Coronary artery (tissue), 2 donors: Measurements from ENCODE around the gene MARCHF9.

ENCODE experiments used
- DNase-seq: peaks from one replicate; pipeline ENCODE4 v3.0.0-alpha.2; 2017; ENCODE audit warnings: low spot score
- H3K27ac ChIP-seq, 2 donors: fragments of 200-600 bp; sonication (generic); one replicate each; pipeline ENCODE4 v1.5.1; 2016 to 2019
- H3K4me3 ChIP-seq: fragments of 200-600 bp; sonication (generic); 2 replicates; pipeline ENCODE4 v1.5.1; 2016; ENCODE audit warnings: mild to moderate bottlenecking, moderate library complexity
- TF ChIP-seq, protein P1 (sequence below): fragments of 200-600 bp; sonication (generic); IDR thresholded peaks from one replicate; pipeline ENCODE4 v1.5.1; 2019; ENCODE audit warnings: antibody characterized with exemption

The MARCHF9 gene

DNA sequence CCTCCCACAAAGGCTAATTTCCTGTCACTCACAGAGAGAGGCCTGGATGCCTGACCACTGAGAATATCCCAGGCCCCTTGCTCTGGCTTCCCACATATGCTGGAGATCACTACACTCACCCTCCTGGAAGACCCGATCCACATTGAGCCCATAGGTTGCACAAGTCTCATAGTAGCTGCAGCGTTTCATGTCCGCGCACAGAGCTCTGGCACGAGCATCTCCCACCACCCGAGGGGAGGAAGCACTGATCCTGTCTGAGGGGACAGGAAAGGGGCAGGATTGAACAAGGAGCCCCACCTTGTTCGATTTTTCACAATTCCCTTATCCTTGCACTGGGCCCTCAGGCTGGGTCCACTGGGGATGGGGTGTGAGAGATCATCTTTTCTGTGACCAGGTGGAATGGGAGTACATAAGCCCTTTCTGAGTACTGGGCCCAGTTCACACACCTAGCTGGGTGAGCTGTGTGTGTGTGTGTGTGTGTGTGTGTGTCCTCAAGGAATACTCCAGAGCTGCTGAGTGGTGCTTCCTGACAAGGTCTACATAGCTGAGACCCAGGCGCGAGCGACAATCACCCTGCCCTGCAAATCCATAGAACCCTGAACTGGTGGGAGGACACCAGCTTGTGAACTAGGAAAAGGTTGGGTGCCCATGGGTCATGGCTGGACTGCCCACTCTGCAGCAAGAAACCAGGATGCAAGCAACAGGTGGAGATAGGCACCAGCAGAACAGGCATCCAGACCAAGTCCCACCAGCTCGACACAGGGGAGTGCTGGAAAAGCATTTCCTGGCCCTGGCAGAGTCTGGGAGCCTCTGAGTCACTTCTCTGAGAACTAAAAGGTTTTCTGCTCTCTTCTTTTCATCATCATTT is 21.9 kb upstream of the MARCHF9 start:
- DNase-seq = no peak
- Histone ChIP-seq H3K27ac (no peak overlapping the region), H3K4me3 (no peak overlapping the region)
- TF ChIP-seq, protein P1, sequence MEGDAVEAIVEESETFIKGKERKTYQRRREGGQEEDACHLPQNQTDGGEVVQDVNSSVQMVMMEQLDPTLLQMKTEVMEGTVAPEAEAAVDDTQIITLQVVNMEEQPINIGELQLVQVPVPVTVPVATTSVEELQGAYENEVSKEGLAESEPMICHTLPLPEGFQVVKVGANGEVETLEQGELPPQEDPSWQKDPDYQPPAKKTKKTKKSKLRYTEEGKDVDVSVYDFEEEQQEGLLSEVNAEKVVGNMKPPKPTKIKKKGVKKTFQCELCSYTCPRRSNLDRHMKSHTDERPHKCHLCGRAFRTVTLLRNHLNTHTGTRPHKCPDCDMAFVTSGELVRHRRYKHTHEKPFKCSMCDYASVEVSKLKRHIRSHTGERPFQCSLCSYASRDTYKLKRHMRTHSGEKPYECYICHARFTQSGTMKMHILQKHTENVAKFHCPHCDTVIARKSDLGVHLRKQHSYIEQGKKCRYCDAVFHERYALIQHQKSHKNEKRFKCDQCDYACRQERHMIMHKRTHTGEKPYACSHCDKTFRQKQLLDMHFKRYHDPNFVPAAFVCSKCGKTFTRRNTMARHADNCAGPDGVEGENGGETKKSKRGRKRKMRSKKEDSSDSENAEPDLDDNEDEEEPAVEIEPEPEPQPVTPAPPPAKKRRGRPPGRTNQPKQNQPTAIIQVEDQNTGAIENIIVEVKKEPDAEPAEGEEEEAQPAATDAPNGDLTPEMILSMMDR = no peak

DNA sequence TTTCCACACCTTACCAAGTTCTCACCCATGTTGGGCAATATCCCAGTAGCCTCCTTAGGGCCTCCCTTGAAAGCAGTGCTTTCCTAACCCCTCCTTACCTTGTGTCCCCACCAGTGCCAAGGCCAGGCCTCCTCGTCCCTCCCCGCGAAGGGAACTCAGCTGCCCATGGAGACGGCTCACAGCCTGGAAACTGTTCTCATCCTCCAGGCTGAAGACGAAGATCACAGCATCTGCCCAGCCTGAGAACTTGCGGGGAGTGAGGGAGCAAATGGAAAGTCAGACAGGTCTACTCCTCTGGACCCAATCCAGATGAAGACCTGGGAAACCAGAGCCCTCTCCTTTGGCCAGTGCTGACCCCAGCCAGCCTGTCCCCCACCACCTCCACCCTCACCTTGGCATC is 21.0 kb upstream of the MARCHF9 start:
- H3K4me3 ChIP-seq = no peak overlapping the region
- DNase-seq = no peak
- H3K27ac ChIP-seq = no peak overlapping the region
- TF ChIP-seq, protein P1 = no peak

DNA sequence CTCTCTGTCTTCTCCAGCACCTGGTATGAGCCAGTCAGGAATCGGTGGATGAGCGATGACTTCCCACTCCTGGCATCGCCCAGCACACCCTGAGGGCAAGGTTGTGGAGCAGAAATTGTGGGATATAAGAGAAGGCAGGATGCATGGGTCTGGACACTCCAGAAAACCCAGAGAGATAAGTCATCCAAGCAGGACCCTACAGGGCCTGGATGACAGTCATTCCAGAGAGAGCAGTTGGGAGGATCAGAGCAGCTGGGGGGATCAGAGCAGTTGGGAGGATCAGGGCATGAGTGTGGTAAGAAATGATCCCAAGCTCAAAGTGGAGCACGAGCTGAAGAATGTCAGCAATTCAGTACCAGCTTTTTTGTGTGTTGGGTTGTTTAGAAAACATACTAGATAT is 20.3 kb upstream of the MARCHF9 start:
- no peak for DNase-seq
- TF ChIP-seq, protein P1 = no peak
- no peak overlapping the region for H3K27ac ChIP-seq
- H3K4me3 ChIP-seq = no peak overlapping the region

DNA sequence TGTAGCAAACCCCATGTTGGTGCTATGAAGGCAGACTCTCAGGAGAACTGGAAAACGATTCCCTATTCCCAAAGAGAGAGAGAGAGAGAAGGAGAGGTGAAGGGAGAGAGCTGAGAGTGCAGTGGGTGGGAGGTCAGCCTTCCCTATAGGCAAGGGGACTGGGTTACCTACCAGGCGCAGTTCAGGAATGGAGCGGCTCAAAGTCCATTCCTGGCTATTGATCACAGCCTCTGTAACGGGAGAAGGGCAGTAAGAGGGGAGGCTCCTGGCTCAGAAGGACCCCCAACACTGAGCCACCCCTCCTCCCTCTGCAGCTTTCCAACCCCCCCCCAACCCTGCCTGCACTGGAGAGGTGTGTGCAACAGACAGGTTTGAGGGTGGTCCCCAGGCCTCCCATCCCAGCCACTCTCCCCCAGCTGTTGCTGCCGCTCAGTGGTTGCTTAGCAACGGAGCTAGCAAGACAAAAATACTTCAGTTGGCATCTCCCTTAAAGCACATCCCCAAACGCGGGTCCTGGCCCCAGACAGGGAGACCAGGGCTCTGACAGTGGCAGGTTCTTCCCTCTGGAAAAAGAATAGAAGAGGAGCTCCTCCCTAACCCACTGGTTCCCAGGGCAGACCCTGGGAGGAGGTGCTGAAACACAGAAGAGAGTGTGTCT is 19.6 kb upstream of the MARCHF9 start:
- DNase-seq = no peak
- TF ChIP-seq, protein P1 = no peak
- H3K4me3 ChIP-seq = no peak overlapping the region
- no peak overlapping the region for H3K27ac ChIP-seq

DNA sequence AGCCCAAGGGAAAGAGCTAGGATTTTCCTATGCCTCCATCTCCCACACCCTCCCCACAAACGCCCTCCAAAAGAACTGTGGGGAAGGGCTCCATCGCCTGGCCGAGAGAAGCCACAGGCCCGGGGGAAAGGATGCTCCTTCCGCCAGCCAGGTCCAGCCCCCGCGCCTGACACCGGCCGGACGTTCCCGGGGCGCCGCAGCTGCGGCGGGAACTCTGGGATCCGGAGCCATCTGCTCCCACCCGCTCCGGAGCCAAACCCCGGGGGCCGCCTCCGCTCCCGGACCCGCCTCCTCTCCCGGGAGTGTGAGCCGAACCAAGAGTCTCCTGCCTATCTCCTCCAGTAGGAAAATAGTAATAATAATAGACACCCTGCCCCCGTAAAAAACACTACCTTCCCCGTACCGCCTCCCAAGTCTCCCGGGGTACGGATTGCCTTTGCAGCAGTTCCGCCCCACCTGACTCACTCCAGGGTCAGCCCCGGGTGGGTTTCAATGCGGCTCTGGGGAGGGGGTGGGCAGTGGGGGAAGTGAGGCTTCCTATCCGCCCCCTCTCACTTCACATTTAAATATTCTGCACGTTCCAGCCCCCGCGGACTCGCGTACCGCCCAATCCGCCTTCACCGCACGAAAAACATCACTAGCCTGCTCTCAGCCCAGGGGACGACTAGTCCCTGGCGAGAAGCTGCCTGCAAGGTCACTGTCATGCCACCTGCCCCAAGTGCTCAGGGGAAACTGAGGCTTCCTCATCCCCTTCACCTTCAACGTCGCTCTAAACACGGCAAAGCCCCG is 18.8 kb upstream of the MARCHF9 start:
- peak overlapping the region; percentile 55 for H3K4me3 ChIP-seq
- H3K27ac ChIP-seq = no peak overlapping the region
- TF ChIP-seq, protein P1 = no peak
- DNase-seq = no peak

DNA sequence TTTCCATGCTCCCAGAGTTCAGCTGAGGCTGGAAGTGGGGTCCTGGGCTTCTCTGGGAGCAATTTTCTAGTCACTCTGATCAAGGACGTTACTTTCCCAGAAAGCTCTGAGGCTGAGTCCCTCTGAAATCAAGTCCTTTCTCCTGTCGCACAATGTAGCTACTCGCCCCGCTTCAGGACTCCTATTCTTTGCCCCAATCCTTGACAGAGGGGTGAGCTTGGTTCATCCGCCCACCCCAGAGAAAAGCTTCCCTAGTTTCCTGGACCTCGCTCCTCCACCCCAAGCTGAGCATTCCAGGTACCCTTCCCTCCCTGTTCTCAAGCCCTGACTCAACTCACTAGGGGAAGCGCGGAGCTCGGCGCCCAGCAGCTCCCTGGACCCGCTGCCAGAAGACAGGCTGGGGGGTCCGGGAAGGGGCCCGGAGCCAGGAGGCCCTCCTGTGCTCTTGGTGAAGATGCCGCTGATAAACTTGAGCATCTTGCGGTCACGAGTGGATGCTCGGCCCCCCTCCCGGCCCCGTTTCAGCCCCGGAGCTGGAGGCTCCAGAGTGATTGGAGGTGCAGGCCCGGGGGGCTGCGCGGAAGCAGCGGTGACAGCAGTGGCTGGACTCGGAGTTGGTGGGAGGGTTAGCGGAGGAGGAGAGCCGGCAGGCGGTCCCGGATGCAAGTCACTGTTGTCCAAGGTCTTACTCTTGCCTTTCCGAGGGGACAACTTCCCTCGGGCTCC is 18.0 kb upstream of the MARCHF9 start:
- DNase-seq = no peak
- Histone ChIP-seq H3K27ac (no peak overlapping the region), H3K4me3 (peak overlapping the region; percentile 70)
- TF ChIP-seq, protein P1 = no peak
